ENCODE results near the gene CHCHD6.

CHCHD6 gene

GRCh38 chr3:126671521-126671920 is 32.5 kb upstream of the CHCHD6 start:
- no peak for DNase-seq (ENCODE audit: extremely low spot score)
- POLR2A ChIA-PET, result no interaction called here
- CTCF ChIA-PET, result no interaction called here
- no peak for TF ChIP-seq FOXK2 (IDR thresholded peaks at IDR 0.05)
- TF ChIP-seq NFRKB (IDR thresholded peaks at IDR 0.05), result no peak
- no peak for TF ChIP-seq PKNOX1 (IDR thresholded peaks at IDR 0.05)
- TF ChIP-seq ELF4 (IDR thresholded peaks at IDR 0.05), result no peak
- TF ChIP-seq ZNF384 (IDR thresholded peaks at IDR 0.05), result no peak
- TF ChIP-seq SUZ12 (IDR thresholded peaks at IDR 0.05), result no peak
- TF ChIP-seq CTBP1 (IDR thresholded peaks at IDR 0.05; ENCODE audit: borderline replicate concordance), result no peak
- no peak for TF ChIP-seq BHLHE40 (IDR thresholded peaks at IDR 0.05; ENCODE audit: borderline replicate concordance)
- TF ChIP-seq FOXM1 (IDR thresholded peaks at IDR 0.05; ENCODE audit: borderline replicate concordance), result no peak
- TF ChIP-seq TARDBP (IDR thresholded peaks at IDR 0.05), result no peak
- TF ChIP-seq LEF1 (IDR thresholded peaks at IDR 0.05; ENCODE audit: borderline replicate concordance), result no peak
- no peak for TF ChIP-seq L3MBTL2 (conservative IDR thresholded peaks at IDR 0.05)
- TF ChIP-seq SP1 (IDR thresholded peaks at IDR 0.05), result no peak

DNA sequence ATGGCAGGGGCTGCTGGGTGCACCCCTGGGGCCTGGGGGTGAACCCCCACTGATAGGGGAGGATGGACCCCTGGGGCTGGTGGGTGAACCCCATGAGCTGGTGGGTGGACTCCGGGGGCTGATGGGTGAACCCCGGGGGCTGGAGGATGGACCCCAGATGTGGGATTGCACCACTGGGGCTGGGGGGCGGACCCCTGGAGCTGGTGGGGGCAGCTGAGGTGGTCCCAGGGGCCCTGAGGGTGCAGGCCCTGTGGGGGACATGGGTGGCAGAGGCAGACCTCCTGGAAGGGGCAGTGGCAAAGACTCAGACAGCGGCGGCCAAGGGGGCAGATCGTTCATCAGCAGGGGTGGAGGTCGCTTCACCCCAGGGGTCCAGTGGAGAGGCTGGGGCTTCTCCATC is 31.7 kb upstream of the CHCHD6 start:
- DNase-seq (ENCODE audit: extremely low spot score), result no peak
- ChIA-PET CTCF (no interaction called here), POLR2A (no interaction called here)
- TF ChIP-seq LEF1 (IDR thresholded peaks at IDR 0.05; ENCODE audit: borderline replicate concordance), result no peak

DNA sequence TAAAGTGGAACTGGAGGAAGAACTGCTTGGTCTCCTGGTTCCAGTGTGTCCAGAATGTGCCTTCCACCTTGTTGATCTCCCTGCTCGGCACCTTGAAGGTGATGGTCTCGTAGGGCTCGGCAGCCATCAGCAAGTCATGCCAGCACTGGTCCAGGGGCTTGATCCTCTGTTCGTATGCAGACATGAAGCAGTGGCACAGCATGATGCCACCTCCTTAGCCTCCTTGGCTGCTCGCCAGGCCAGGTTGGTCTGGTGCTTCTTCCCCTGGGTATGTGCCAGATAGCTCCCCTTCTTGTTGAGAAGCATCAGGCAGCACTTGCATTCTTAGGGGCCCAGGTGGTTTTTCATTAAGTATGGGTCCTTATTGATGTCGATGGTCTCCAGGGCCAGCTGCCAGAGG is 31.3 kb upstream of the CHCHD6 start:
- no peak for TF ChIP-seq FOXM1 (IDR thresholded peaks at IDR 0.05; ENCODE audit: borderline replicate concordance)
- no peak for TF ChIP-seq NFRKB (IDR thresholded peaks at IDR 0.05)
- TF ChIP-seq HDGF (IDR thresholded peaks at IDR 0.05; ENCODE audit: borderline replicate concordance), result no peak
- no peak for TF ChIP-seq ZNF384 (IDR thresholded peaks at IDR 0.05)
- TF ChIP-seq TARDBP (IDR thresholded peaks at IDR 0.05), result no peak
- no peak for TF ChIP-seq SUZ12 (IDR thresholded peaks at IDR 0.05)
- no peak for TF ChIP-seq ARNT (IDR thresholded peaks at IDR 0.05)
- no peak for TF ChIP-seq PKNOX1 (IDR thresholded peaks at IDR 0.05)
- TF ChIP-seq FOXK2 (IDR thresholded peaks at IDR 0.05), result no peak
- no peak for TF ChIP-seq CTBP1 (IDR thresholded peaks at IDR 0.05; ENCODE audit: borderline replicate concordance)
- TF ChIP-seq L3MBTL2 (conservative IDR thresholded peaks at IDR 0.05), result no peak
- no peak for TF ChIP-seq ELF4 (IDR thresholded peaks at IDR 0.05)
- no peak for TF ChIP-seq SP1 (IDR thresholded peaks at IDR 0.05)
- TF ChIP-seq BHLHE40 (IDR thresholded peaks at IDR 0.05; ENCODE audit: borderline replicate concordance), result no peak
- no peak for TF ChIP-seq LEF1 (IDR thresholded peaks at IDR 0.05; ENCODE audit: borderline replicate concordance)
- POLR2A ChIA-PET, result no interaction called here
- CTCF ChIA-PET, result no interaction called here
- DNase-seq (ENCODE audit: extremely low spot score), result no peak

DNA sequence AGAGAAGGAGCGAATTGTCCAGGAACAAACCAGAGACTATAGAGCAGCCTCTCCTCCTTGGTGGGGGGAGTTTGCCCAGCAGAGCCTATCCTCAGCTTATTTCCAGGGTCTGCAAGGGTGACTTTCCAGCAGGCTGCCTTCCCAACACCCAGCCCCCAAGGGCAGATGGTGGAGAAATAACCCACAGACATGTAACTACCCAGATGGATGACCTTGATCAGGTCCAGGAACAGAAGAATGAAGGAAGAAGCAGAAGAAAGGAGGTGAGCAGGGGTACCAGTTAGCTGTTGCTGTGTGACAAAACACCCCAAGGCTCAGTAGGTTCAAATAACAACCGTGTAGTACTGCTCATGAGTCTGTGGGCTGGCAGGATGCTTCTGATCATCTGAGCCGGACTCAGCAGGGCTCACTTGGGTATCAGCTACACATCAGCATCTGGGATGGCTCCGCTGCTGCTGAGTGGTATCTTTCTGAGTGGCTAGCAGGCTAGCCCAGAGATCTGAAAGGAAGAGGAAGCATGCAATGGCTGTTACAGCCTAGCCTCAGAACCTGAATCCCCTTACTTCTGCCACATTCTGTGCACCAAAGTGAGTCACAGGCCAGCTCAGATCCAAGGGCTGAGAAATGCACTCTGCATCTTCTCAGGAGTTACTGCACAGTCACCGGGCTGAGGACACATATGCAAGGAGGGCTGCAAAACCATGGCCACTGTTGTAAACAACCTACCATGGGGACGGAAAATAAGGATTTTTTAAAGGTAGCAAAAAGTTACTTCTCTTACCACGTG is 26.9 kb upstream of the CHCHD6 start:
- TF ChIP-seq ZNF384 (IDR thresholded peaks at IDR 0.05) (no peak), NFRKB (IDR thresholded peaks at IDR 0.05) (no peak), CTBP1 (IDR thresholded peaks at IDR 0.05; ENCODE audit: borderline replicate concordance) (no peak)
- ChIA-PET CTCF (no interaction called here), POLR2A (no interaction called here)
- DNase-seq (ENCODE audit: extremely low spot score), result no peak

DNA sequence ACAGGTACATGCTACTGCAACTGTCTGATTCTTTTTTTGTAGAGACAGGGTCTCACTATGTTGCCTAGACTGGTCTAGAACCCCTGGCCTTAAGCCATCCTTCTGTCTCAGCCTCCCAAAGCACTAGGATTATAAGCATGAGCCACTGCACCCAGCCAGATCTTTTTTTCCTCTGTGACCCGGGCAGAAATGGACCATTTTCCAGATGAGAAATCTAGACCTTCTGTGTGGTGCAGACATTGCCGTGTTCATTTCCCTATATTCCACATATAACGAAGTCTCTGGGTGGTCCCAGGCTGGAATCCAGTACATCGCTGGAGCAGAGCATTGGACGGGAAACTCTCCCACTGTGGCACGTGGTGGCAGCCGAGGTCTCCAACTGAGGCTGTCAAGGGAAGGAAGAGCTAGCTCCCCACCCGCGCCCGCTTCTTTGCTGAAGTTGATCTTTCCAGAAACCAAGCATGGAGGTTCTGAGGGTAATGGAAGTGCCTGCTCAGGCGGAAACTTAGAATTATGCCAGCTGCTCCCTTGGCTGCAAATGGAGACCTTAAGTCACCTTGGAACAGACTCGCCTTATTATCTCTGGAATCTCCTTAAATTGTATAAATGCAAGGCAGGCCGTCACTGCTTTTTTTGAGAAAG is 26.1 kb upstream of the CHCHD6 start:
- CTCF ChIA-PET, result no interaction called here
- TF ChIP-seq TARDBP (IDR thresholded peaks at IDR 0.05), result no peak
- no peak for TF ChIP-seq CTBP1 (IDR thresholded peaks at IDR 0.05; ENCODE audit: borderline replicate concordance)
- no peak for TF ChIP-seq HDGF (IDR thresholded peaks at IDR 0.05; ENCODE audit: borderline replicate concordance)
- TF ChIP-seq NFRKB (IDR thresholded peaks at IDR 0.05), result no peak
- no peak for TF ChIP-seq BHLHE40 (IDR thresholded peaks at IDR 0.05; ENCODE audit: borderline replicate concordance)
- TF ChIP-seq PKNOX1 (IDR thresholded peaks at IDR 0.05), result no peak
- TF ChIP-seq ARNT (IDR thresholded peaks at IDR 0.05), result no peak
- POLR2A ChIA-PET, result no interaction called here
- DNase-seq (ENCODE audit: extremely low spot score), result no peak

DNA sequence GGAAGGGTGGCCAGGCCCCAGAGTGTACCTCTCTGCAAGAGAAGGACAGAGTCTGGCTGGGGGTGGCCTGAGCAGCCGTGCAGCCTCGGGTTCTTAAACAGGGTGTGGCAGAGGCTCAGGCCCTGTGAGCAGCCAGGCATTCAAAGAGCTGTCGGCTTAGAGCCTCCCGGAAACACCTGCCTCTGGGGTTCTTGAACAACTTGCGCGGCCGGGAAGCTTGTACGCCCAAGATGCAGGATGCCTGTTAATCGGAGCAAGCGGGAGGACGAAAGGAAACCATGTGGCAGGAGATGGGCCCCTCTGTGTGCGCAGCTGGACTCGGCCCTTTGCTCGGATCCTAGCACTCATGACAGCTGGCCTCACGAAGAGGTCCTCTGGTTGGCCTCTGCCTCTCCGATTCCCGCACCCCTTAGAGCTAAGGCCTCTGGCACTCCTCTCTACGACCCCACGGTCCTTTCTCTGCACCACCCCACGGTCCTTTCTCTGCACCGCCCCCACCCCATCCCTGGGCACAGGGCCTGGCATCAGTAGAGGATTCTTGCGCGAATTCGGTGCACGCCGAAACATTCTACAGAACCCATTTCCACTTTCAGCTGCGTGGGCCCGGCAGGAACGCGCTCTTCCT is 25.2 kb upstream of the CHCHD6 start:
- POLR2A ChIA-PET, result no interaction called here
- TF ChIP-seq ZNF384 (IDR thresholded peaks at IDR 0.05) (no peak), PKNOX1 (IDR thresholded peaks at IDR 0.05) (no peak), FOXM1 (IDR thresholded peaks at IDR 0.05; ENCODE audit: borderline replicate concordance) (no peak), FOXK2 (IDR thresholded peaks at IDR 0.05) (no peak), SP1 (IDR thresholded peaks at IDR 0.05) (no peak)
- CTCF ChIA-PET, result interaction anchor here (0.8 to 1.6 kb wide), 4 partner anchors 10 to 794 kb away, joined by 3 to 7 read pairs (median 3); partner anchors contain the start of gene CHCHD6
- no peak for DNase-seq (ENCODE audit: extremely low spot score)

Measured in HEK293T (cell line).